Breast epithelium (tissue), 4 donors: ENCODE data around the gene MRPL47. TPM values are rescaled to one million over a fixed set of nuclear protein-coding genes. Genes with fewer than 3 reads are reported as not detected.
A peak's percentile ranks its signal among the peaks of the same experiment; 100 is the strongest.

Experiments
- DNase-seq, 2 donors: peaks; one replicate each; pipeline ENCODE4 v3.0.0-alpha.2; 2019; ENCODE audit warnings: low spot score in 2 of 2
- H3K27ac ChIP-seq, 2 donors: fragments of 200-600 bp; sonication (generic) in 1 of 2; one replicate each; pipeline ENCODE4 v1.5.1; 2016 to 2019; ENCODE audit warnings: mild to moderate bottlenecking in 1 of 2
- H3K27me3 ChIP-seq, 2 donors: fragments of 200-600 bp; sonication (generic) in 1 of 2; one replicate each; pipeline versions ENCODE4 v1.5.1 to v1.6.0; 2017 to 2019; ENCODE audit warnings: control low read depth in 1 of 2, mild to moderate bottlenecking in 1 of 2
- H3K36me3 ChIP-seq: fragments of 200-600 bp; one replicate; pipeline ENCODE4 v1.5.1; 2019
- H3K4me1 ChIP-seq, 2 donors: fragments of 200-600 bp; sonication (generic); one replicate each; pipeline ENCODE4 v1.5.1; 2016 to 2019; ENCODE audit warnings: control low read depth in 1 of 2
- H3K4me3 ChIP-seq, 3 donors: fragments of 200-600 bp; sonication (generic); 1 replicate in 2 of 3; 2 replicates in 1 of 3; pipeline ENCODE4 v1.5.1; 2016 to 2019; ENCODE audit warnings: mild to moderate bottlenecking in 3 of 3, moderate library complexity in 2 of 3
- H3K9me3 ChIP-seq, 2 donors: fragments of 200-600 bp; sonication (generic) in 1 of 2; one replicate each; pipeline ENCODE4 v1.5.1; 2016 to 2019; ENCODE audit warnings: control low read depth in 1 of 2
- CTCF ChIP-seq, 3 donors: fragments of 450-650 bp; IDR thresholded peaks; one replicate each; pipeline ENCODE4 v1.5.1; 2016 to 2017; ENCODE audit warnings: antibody characterized with exemption in 3 of 3, mild to moderate bottlenecking in 3 of 3, moderate library complexity in 3 of 3
- POLR2A ChIP-seq: fragments of 450-650 bp; IDR thresholded peaks from one replicate; pipeline ENCODE4 v1.6.1; 2016; ENCODE audit warnings: antibody characterized with exemption, mild to moderate bottlenecking, moderate library complexity
- POLR2AphosphoS5 ChIP-seq, 3 donors: sonication (generic); formaldehyde crosslinking; IDR thresholded peaks; one replicate each; pipeline ENCODE4 v1.6.1; 2017; ENCODE audit warnings: antibody characterized with exemption in 3 of 3
- intact Hi-C: fragments of 100-400 bp; cut with DNase I; formaldehyde crosslinking; loops from one replicate; pipeline ENCODE4 v1.15.1; 2023; ENCODE audit warnings: low total_unique reads
- total RNA-seq, 3 donors: library from RNA; depleted of rRNA; stranded (reverse); fragments of >200 nt; gene quantifications; one replicate each; pipeline ENCODE4 v1.1.0, GENCODE V29; 2016

MRPL47 gene
- 10 to 100 TPM; 21.4 to 28.5 (median 23.4) TPM for total RNA-seq

DNA sequence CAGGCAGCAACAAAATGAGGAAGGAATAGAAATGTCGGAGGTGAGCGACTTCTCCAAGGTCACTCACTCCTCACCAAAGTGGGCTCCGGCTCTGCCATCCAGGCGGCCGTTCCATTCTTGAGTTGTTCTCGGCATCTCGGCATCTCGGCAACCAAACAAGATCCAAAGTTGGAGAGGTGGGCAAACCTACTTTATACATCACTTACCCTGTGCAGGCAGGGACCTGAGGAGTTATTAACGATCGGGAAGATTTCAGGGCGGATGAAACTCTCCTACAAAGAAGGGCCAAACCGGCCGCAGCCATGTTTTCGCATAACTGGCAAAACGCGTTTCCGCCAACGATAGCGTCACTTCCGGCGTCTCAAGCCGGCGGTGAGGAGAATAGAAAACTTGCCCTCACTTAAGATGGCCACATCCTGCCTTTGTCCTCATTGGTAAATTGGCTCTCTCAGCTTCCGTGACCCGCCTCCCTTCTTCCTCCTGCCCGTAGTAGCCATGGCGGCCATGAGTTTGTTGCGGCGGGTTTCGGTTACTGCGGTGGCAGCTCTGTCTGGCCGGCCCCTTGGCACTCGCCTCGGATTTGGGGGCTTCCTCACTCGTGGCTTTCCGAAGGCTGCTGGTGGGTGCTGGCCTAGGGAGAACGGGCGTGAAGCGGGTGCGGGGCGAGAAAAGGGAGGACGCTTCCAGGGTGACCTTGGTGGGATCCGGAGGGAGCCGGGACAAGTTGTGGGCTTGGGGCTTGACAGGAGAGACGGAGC lies at the start of gene MRPL47, which contains the start of gene NDUFB5:
TSS of gene MRPL47 (minus strand) at position 318 of the 758 bp plus-strand sequence. CDS start at position 304, 14 bp downstream.
TSS of gene NDUFB5 (plus strand) at position 474 of the 758 bp plus-strand sequence. CDS start at position 496, 22 bp downstream.
- Histone ChIP-seq H3K4me1 (peaks cover 0 to 7% of the 10 kb centered on the region in 2 donors), H3K36me3 (no peaks in the 10 kb centered on the region), H3K27ac (peak within 1 kb of the TSS; percentile 90 to 94), H3K9me3 (no peaks in the 10 kb centered on the region), H3K27me3 (no peaks in the 10 kb centered on the region), H3K4me3 (peak within 1 kb of the TSS; percentile 65 to 86 (median 81))
- DNase-seq, result peak; percentile 92 to 94
- intact Hi-C loops, result no loop called here
- TF ChIP-seq POLR2A (peak; percentile 78), CTCF (IDR thresholded peaks at IDR 0.05) (no peak), POLR2AphosphoS5 (IDR thresholded peaks at IDR 0.05) (peak in 2 of 3 donors; percentile 75 to 93)

DNA sequence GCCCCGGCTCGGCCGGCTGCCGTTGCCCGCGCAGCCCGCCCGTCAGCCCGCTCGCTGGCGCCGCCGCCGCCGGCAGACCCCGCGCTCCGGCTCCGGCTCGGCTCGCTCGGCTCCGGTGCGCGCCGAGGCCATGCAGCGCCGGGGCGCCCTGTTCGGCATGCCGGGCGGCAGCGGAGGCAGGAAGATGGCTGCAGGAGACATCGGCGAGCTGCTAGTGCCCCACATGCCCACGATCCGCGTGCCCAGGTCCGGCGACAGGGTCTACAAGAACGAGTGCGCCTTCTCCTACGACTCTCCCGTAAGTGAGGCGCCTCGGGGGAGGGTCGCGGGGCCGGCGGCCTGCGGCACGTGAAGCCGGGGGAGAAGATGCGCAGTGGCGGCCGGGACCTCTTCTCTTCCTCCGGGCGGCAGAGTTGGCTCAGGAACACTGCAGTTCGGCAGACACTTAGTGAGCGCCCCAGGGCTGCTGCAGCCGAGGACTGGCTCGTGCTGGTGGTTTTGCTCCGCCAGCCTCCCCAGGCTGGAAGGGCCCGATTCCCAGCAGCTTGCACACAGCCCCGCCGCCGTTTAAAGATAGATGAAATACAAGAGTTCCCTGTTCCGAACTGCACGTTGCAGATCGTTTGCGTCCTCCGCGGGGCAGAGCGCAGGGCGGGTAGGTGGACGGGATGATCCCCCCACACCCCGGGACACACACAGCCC lies 48.8 kb upstream of the MRPL47 start:
- Histone ChIP-seq H3K36me3 (no peaks in the 10 kb centered on the region), H3K4me1 (no peaks in the 10 kb centered on the region), H3K4me3 (peak overlapping the region; percentile 62 to 86 (median 80)), H3K27ac (peak overlapping the region; percentile 87 to 94), H3K27me3 (no peaks in the 10 kb centered on the region), H3K9me3 (no peaks in the 10 kb centered on the region)
- peak; percentile 66 to 67 for DNase-seq
- intact Hi-C loops, result no loop called here
- TF ChIP-seq POLR2AphosphoS5 (IDR thresholded peaks at IDR 0.05) (peak in 1 of 3 donors; percentile 11), CTCF (IDR thresholded peaks at IDR 0.05) (no peak), POLR2A (no peak)

DNA sequence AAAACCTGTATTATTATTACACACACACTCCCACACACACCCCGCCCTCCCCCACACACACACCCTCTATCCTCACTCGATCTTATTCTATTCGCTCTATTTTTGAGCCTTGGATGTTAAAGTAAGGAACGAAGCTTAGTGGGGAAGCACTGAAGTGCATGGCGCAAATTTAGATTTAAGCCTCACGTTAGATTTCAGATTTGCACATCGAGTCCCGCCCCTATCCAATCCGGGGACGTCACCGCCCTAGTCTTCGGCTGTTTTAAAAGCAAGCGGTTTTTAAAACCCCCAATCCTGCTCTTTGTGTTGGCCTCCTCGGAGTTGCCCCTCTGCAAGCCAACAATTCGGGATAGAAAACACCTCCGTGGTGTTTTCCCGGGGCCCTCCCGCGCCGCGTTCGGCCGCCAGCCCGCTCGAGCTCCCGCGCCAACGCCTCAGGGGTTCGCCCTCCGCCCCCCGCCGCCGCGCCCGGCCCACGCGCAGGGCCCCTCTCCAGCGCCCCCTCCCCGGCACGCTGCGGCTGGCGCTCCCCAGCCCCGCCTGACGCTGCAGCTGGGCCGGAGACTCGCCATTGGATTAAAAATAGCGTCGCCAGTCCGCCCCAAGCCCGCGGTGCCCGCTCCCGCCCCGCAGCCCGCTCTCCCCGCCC lies 48.1 kb upstream of the MRPL47 start, which contains the start of gene USP13:
TSS of gene USP13 (plus strand) at position 594 of the 649 bp plus-strand sequence. CDS start 186 bp downstream, outside the sequence.
- Histone ChIP-seq H3K36me3 (no peaks in the 10 kb centered on the region), H3K27me3 (no peaks in the 10 kb centered on the region), H3K27ac (peak within 1 kb of the TSS; percentile 87 to 94), H3K4me1 (no peaks in the 10 kb centered on the region), H3K4me3 (peak within 1 kb of the TSS; percentile 62 to 86 (median 80)), H3K9me3 (no peaks in the 10 kb centered on the region)
- DNase-seq, result peak; percentile 33 to 54
- TF ChIP-seq CTCF (IDR thresholded peaks at IDR 0.05), result no peak
- TF ChIP-seq POLR2A, result no peak
- TF ChIP-seq POLR2AphosphoS5 (IDR thresholded peaks at IDR 0.05), result no peak
- intact Hi-C loops, result no loop called here

GRCh38 chr3:179651687-179652446 lies 47.4 kb upstream of the MRPL47 start:
- Histone ChIP-seq H3K27me3 (no peaks in the 10 kb centered on the region), H3K27ac (peak overlapping the region; percentile 87 to 94), H3K4me1 (no peaks in the 10 kb centered on the region), H3K36me3 (no peaks in the 10 kb centered on the region), H3K9me3 (no peaks in the 10 kb centered on the region), H3K4me3 (peak overlapping the region; percentile 62 to 86 (median 80))
- DNase-seq, result no peak
- TF ChIP-seq CTCF (IDR thresholded peaks at IDR 0.05), result no peak
- TF ChIP-seq POLR2A, result no peak
- TF ChIP-seq POLR2AphosphoS5 (IDR thresholded peaks at IDR 0.05), result no peak
- intact Hi-C loops, result no loop called here
